Neural cell (in vitro differentiated cells): ENCODE results near the gene GINS2.

ENCODE experiments used
- EP300 ChIP-seq: fragments of 450-650 bp; conservative IDR thresholded peaks from 2 replicates; pipeline ENCODE4 v1.6.1; 2014; ENCODE audit warnings: antibody characterized with exemption, mild to moderate bottlenecking, moderate library complexity; ENCODE audit not compliant: poor library complexity, severe bottlenecking
- EZH2 ChIP-seq: fragments of 200-600, 300-800 bp; shearing (Covaris generic), sonication (generic); IDR thresholded peaks from 2 replicates; pipeline ENCODE4 v1.6.1; 2014; ENCODE audit warnings: antibody characterized with exemption, low read length, borderline replicate concordance, mild to moderate bottlenecking; ENCODE audit not compliant: insufficient read depth, poor library complexity, severe bottlenecking
- POLR2AphosphoS5 ChIP-seq: IDR thresholded peaks from 2 replicates; pipeline ENCODE4 v1.6.1; 2012
- RAD21 ChIP-seq: fragments of 450-650 bp; conservative IDR thresholded peaks from 2 replicates; pipeline ENCODE4 v1.6.1; 2014; ENCODE audit warnings: antibody characterized with exemption, mild to moderate bottlenecking, moderate library complexity
- TAF1 ChIP-seq: IDR thresholded peaks from 2 replicates; pipeline ENCODE4 v1.6.1; 2012; ENCODE audit warnings: low read depth
- TF ChIP-seq, protein P1 (sequence below): fragments of 450-650 bp; IDR thresholded peaks from 2 replicates; pipeline ENCODE4 v1.5.1; 2014; ENCODE audit warnings: antibody characterized with exemption, mild to moderate bottlenecking, moderate library complexity; ENCODE audit not compliant: poor library complexity, severe bottlenecking
- TF ChIP-seq, protein P2 (sequence below): IDR thresholded peaks from 2 replicates; pipeline ENCODE4 v1.6.1; 2012; ENCODE audit warnings: borderline replicate concordance

GRCh38 chr16:85716022-85716679 is 27.4 kb upstream of the GINS2 start:
- TF ChIP-seq EP300 (no peak), EZH2 (no peak), TAF1 (no peak), POLR2AphosphoS5 (no peak), RAD21 (no peak)
- TF ChIP-seq, protein P1, sequence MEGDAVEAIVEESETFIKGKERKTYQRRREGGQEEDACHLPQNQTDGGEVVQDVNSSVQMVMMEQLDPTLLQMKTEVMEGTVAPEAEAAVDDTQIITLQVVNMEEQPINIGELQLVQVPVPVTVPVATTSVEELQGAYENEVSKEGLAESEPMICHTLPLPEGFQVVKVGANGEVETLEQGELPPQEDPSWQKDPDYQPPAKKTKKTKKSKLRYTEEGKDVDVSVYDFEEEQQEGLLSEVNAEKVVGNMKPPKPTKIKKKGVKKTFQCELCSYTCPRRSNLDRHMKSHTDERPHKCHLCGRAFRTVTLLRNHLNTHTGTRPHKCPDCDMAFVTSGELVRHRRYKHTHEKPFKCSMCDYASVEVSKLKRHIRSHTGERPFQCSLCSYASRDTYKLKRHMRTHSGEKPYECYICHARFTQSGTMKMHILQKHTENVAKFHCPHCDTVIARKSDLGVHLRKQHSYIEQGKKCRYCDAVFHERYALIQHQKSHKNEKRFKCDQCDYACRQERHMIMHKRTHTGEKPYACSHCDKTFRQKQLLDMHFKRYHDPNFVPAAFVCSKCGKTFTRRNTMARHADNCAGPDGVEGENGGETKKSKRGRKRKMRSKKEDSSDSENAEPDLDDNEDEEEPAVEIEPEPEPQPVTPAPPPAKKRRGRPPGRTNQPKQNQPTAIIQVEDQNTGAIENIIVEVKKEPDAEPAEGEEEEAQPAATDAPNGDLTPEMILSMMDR, result no peak
- TF ChIP-seq, protein P2, sequence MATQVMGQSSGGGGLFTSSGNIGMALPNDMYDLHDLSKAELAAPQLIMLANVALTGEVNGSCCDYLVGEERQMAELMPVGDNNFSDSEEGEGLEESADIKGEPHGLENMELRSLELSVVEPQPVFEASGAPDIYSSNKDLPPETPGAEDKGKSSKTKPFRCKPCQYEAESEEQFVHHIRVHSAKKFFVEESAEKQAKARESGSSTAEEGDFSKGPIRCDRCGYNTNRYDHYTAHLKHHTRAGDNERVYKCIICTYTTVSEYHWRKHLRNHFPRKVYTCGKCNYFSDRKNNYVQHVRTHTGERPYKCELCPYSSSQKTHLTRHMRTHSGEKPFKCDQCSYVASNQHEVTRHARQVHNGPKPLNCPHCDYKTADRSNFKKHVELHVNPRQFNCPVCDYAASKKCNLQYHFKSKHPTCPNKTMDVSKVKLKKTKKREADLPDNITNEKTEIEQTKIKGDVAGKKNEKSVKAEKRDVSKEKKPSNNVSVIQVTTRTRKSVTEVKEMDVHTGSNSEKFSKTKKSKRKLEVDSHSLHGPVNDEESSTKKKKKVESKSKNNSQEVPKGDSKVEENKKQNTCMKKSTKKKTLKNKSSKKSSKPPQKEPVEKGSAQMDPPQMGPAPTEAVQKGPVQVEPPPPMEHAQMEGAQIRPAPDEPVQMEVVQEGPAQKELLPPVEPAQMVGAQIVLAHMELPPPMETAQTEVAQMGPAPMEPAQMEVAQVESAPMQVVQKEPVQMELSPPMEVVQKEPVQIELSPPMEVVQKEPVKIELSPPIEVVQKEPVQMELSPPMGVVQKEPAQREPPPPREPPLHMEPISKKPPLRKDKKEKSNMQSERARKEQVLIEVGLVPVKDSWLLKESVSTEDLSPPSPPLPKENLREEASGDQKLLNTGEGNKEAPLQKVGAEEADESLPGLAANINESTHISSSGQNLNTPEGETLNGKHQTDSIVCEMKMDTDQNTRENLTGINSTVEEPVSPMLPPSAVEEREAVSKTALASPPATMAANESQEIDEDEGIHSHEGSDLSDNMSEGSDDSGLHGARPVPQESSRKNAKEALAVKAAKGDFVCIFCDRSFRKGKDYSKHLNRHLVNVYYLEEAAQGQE, result no peak
